Tibial nerve (tissue), 3 donors: ENCODE measurements around the gene HS6ST3.

Experiments
- POLR2A ChIP-seq, 2 donors: fragments of 450-650 bp; IDR thresholded peaks; one replicate each; pipeline ENCODE4 v1.6.1; 2017; ENCODE audit warnings: antibody characterized with exemption in 2 of 2, mild to moderate bottlenecking in 2 of 2, moderate library complexity in 2 of 2
- TF ChIP-seq, protein P1 (sequence below), 5 experiments: fragments of 200-600 bp in 3 of 5; fragments of 450-650 bp in 2 of 5; sonication (generic) in 3 of 5; IDR thresholded peaks; one replicate each; pipeline ENCODE4 v1.5.1; 2016 to 2019; ENCODE audit warnings: antibody characterized with exemption in 5 of 5, mild to moderate bottlenecking in 3 of 5, moderate library complexity in 2 of 5

DNA sequence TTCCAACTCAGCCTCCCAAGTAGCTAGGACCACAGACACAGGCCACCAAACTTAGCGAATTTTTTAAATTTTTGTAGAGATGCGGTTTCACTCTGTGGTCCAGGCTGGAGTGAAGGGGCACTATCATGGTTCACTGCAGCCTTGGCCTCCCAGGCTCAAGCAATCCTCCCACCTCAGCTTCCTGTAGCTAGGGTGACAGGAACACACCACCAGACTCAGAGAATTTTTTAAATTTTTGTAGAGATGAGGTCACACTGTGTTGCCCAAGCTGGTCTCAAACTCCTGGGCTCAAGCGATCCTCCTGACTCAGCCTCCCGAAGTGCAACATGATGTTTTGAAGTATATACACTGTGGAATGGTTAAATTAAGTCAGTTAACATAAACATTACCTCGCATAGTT is 640.8 kb downstream of the HS6ST3 start:
- TF ChIP-seq, protein P1, sequence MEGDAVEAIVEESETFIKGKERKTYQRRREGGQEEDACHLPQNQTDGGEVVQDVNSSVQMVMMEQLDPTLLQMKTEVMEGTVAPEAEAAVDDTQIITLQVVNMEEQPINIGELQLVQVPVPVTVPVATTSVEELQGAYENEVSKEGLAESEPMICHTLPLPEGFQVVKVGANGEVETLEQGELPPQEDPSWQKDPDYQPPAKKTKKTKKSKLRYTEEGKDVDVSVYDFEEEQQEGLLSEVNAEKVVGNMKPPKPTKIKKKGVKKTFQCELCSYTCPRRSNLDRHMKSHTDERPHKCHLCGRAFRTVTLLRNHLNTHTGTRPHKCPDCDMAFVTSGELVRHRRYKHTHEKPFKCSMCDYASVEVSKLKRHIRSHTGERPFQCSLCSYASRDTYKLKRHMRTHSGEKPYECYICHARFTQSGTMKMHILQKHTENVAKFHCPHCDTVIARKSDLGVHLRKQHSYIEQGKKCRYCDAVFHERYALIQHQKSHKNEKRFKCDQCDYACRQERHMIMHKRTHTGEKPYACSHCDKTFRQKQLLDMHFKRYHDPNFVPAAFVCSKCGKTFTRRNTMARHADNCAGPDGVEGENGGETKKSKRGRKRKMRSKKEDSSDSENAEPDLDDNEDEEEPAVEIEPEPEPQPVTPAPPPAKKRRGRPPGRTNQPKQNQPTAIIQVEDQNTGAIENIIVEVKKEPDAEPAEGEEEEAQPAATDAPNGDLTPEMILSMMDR (IDR thresholded peaks at IDR 0.05) = no peak
- no peak for TF ChIP-seq POLR2A (IDR thresholded peaks at IDR 0.05)
